Cardiac muscle cell (in vitro differentiated cells and primary cell): ENCODE results near the gene RTP1. TPM values are rescaled to one million over a fixed set of nuclear protein-coding genes. Genes with fewer than 3 reads are reported as not detected.

Experiments used
- DNase-seq, 2 donors: peaks; one replicate each; pipeline versions ENCODE4 v3.0.0 to v3.0.0-alpha.2; 2010 to 2017; ENCODE audit warnings: low read depth in 1 of 2, low spot score in 1 of 2
- H3K27ac ChIP-seq: fragments of 200-600 bp; sonication (generic); 2 replicates; pipeline ENCODE4 v1.5.1; 2016
- H3K27me3 ChIP-seq: fragments of 200-600 bp; sonication (generic); 2 replicates; pipeline ENCODE4 v1.6.0; 2016; ENCODE audit warnings: control low read depth
- H3K36me3 ChIP-seq: fragments of 200-600 bp; sonication (generic); 2 replicates; pipeline ENCODE4 v1.5.1; 2016; ENCODE audit warnings: control low read depth
- H3K4me1 ChIP-seq: fragments of 200-600 bp; sonication (generic); 2 replicates; pipeline ENCODE4 v1.8.1; 2017; ENCODE audit warnings: low read depth, mild to moderate bottlenecking, mixed run types
- H3K4me3 ChIP-seq: fragments of 200-600 bp; sonication (generic); 2 replicates; pipeline ENCODE4 v1.5.1; 2016; ENCODE audit warnings: mild to moderate bottlenecking
- H3K9me3 ChIP-seq: fragments of 200-600 bp; sonication (generic); 2 replicates; pipeline ENCODE4 v1.5.1; 2017; ENCODE audit warnings: low read depth, mild to moderate bottlenecking, control low read depth
- CTCF ChIP-seq: IDR thresholded peaks from 2 replicates; pipeline ENCODE4 v1.5.1; 2012; ENCODE audit warnings: low read depth, mild to moderate bottlenecking, low read length
- polyA plus RNA-seq: library from polyadenylated mRNA; unstranded; fragments of >200 nt; fragmentation: Nextera tagmentation; extraction: Ambion mirVana; gene quantifications from 2 replicates; pipeline ENCODE4 v1.2.1, GENCODE V29; 2016
- total RNA-seq: library from RNA; depleted of rRNA; stranded (reverse); fragments of >200 nt; gene quantifications from 2 replicates; pipeline ENCODE4 v1.2.3, GENCODE V29; 2016

RTP1 gene, protein sequence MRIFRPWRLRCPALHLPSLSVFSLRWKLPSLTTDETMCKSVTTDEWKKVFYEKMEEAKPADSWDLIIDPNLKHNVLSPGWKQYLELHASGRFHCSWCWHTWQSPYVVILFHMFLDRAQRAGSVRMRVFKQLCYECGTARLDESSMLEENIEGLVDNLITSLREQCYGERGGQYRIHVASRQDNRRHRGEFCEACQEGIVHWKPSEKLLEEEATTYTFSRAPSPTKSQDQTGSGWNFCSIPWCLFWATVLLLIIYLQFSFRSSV
- total RNA-seq (not detected in 2 replicates), polyA plus RNA-seq (not detected in 2 replicates)

DNA sequence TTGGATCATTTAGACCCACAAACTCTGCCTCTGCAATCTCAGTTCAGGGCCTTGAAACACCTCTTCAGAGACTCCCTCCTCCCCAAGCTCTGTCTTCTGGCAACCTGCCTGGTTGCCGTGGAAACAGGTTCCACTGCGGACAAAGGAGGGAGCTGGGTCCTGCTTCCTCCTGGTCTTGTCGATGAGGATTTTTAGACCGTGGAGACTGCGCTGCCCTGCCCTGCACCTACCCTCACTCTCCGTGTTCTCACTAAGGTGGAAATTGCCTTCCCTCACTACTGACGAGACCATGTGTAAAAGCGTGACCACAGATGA lies at the start of gene RTP1:
Gene RTP1, plus strand, starts transcription at position 152 of the 315 bp plus-strand sequence. Its CDS starts 30 bp downstream, at position 182.
- H3K27ac ChIP-seq = no peak within 1 kb of the TSS
- H3K36me3 ChIP-seq = no peaks in the 10 kb centered on the region
- TF ChIP-seq CTCF = no peak
- H3K4me1 ChIP-seq = no peaks in the 10 kb centered on the region
- no peak within 1 kb of the TSS for H3K4me3 ChIP-seq
- DNase-seq = no peak
- H3K27me3 ChIP-seq = no peaks in the 10 kb centered on the region
- no peaks in the 10 kb centered on the region for H3K9me3 ChIP-seq

DNA sequence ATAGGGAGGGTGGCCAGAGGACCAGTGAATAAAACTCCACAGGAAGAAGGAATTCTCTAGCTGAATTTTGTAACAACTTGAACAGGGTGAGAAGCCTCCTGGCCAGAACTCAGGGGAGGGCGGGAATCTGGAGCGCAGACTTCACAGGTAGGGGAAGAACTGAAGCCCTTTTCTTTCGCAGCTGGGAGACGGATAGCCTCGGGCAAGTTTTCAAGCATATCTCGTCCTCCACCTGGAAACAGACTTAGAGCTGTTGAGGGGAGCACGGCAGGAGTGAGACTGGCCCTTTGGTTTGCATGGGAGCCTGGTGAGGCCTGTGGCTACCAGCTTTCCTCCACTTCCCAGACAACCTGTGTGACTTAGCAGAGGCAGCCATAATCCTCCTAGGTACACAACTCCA lies 47.1 kb upstream of the RTP1 start:
- Histone ChIP-seq H3K4me1 (no peaks in the 10 kb centered on the region), H3K27me3 (no peaks in the 10 kb centered on the region)
- no peak for DNase-seq

DNA sequence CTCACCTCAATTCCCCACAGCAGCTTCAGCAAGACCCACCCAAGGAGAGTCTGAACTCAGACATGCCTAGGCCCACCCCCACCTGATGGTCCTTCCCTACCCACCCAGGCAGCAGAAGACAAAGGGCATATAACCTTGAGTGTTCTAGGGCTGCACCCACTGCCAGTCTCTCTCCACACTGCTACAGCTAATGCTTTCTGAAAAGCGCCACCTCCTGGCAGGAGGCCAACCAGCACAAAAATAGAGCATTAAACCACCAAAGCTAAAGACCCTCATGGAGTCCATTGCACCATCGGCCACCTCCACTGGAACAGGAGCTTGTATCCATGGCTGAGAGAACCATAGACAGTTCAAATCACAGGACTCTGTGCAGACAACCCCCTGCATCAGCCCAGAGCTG lies 46.7 kb upstream of the RTP1 start:
- Histone ChIP-seq H3K4me1 (no peaks in the 10 kb centered on the region), H3K36me3 (no peaks in the 10 kb centered on the region), H3K4me3 (no peak overlapping the region), H3K27ac (no peak overlapping the region), H3K27me3 (no peaks in the 10 kb centered on the region), H3K9me3 (no peaks in the 10 kb centered on the region)
- TF ChIP-seq CTCF = peak; percentile 7
- DNase-seq = no peak

More for the DNA sequence above, 47.1 kb upstream of the RTP1 start:
- TF ChIP-seq CTCF = no peak
- Histone ChIP-seq H3K9me3 (no peaks in the 10 kb centered on the region), H3K36me3 (no peaks in the 10 kb centered on the region), H3K4me3 (no peak overlapping the region), H3K27ac (no peak overlapping the region)

DNA sequence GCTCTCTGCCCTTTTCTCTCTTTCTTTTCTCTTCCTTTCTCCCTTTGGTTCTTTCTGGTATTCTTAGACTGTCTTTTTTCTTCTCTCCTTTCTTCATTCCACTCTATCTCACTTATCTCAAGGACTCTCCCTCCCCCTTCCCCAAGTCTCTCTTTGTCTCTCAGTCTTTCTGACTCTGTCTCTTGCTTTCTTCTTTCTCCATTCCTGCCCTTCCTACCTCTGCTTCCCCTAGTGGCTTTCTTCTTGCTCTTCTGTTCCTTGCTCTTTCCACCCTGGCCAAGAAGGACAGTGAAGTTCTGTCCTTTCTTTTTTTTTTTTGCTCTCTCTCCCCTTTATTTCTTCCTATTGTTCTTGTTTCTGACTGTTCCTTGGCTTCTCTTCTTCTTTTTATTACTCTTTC lies 35.7 kb upstream of the RTP1 start:
- H3K9me3 ChIP-seq = no peaks in the 10 kb centered on the region
- no peak for TF ChIP-seq CTCF
- H3K4me3 ChIP-seq = no peak overlapping the region
- H3K27ac ChIP-seq = no peak overlapping the region
- no peak for DNase-seq
- H3K36me3 ChIP-seq = no peaks in the 10 kb centered on the region
- peaks cover 3% of the 10 kb centered on the region for H3K4me1 ChIP-seq
- no peaks in the 10 kb centered on the region for H3K27me3 ChIP-seq

GRCh38 chr3:187162265-187162953 lies 34.9 kb upstream of the RTP1 start:
- no peaks in the 10 kb centered on the region for H3K9me3 ChIP-seq
- peaks cover 3% of the 10 kb centered on the region for H3K4me1 ChIP-seq
- no peaks in the 10 kb centered on the region for H3K36me3 ChIP-seq
- H3K4me3 ChIP-seq = no peak overlapping the region
- no peak overlapping the region for H3K27ac ChIP-seq
- H3K27me3 ChIP-seq = no peaks in the 10 kb centered on the region
- TF ChIP-seq CTCF = no peak
- no peak for DNase-seq
